GM13976 (cell line): ENCODE measurements around the gene F2RL3.
"Not testable (repeated sequence)": the region's sequence is repeated elsewhere in the genome, so short reads cannot be mapped to it uniquely, and the experiment has no call there.

Experiments
- DNase-seq: peaks from one replicate; pipeline ENCODE4 v3.0.0; 2012; ENCODE audit warnings: low spot score
- in situ Hi-C: fragments of 300-500 bp; cut with MboI; formaldehyde crosslinking; loops from one replicate; pipeline ENCODE4 v1.12.0; 2022; ENCODE audit warnings: low sequenced_read_pairs, mixed read lengths, inconsistent platforms; ENCODE audit not compliant: unreplicated experiment
- TF ChIP-seq, protein P1 (sequence below): IDR thresholded peaks from 2 replicates; pipeline ENCODE4 v1.5.1; 2012; ENCODE audit warnings: borderline replicate concordance, mild to moderate bottlenecking; ENCODE audit not compliant: insufficient read depth; ENCODE audit errors: extremely low read depth, missing control alignments, control extremely low read depth

F2RL3 gene

DNA sequence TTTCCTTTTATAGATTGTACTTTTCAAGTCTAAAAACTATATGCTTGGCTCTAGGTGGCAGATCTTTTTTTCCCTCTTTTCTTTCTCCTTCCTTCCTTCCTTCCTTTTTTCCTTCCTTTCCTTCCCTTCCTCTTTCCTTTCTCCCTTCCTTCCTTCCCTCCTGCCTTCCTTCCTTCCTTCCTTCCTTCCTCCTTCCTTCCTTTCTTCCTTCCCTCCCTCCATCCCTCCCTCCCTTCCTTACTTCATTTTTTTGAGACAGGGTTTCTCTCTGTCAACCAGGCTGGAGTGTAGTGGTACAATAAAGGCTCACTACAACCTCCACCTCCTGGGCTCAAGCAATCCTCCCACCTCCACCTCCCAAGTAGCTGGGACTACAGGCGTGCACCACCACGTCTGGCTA, 48.1 kb downstream of the F2RL3 start:
- in situ Hi-C loops: no loop called here
- no peak for DNase-seq
- TF ChIP-seq, protein P1, sequence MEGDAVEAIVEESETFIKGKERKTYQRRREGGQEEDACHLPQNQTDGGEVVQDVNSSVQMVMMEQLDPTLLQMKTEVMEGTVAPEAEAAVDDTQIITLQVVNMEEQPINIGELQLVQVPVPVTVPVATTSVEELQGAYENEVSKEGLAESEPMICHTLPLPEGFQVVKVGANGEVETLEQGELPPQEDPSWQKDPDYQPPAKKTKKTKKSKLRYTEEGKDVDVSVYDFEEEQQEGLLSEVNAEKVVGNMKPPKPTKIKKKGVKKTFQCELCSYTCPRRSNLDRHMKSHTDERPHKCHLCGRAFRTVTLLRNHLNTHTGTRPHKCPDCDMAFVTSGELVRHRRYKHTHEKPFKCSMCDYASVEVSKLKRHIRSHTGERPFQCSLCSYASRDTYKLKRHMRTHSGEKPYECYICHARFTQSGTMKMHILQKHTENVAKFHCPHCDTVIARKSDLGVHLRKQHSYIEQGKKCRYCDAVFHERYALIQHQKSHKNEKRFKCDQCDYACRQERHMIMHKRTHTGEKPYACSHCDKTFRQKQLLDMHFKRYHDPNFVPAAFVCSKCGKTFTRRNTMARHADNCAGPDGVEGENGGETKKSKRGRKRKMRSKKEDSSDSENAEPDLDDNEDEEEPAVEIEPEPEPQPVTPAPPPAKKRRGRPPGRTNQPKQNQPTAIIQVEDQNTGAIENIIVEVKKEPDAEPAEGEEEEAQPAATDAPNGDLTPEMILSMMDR: no peak

DNA sequence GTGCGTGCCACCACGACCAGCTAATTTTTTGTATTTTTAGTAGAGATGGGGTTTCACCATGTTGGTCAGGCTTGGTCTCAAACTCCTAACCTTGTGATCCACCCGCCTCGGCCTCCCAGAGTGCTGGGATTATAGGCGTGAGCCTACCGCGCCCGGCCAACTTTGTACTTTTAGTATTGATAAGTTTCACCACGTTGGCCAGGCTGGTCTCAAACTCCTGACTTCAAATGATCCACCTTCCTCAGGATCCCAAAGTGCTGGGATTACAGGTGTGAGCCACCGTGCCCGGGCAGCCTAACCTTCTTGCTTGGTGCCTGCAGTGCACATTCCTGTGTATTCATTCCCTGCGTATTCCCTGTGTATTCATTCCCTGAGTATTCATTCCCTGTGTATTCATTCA, 49.0 kb downstream of the F2RL3 start:
- DNase-seq, in situ Hi-C loops: not testable (repeated sequence)

DNA sequence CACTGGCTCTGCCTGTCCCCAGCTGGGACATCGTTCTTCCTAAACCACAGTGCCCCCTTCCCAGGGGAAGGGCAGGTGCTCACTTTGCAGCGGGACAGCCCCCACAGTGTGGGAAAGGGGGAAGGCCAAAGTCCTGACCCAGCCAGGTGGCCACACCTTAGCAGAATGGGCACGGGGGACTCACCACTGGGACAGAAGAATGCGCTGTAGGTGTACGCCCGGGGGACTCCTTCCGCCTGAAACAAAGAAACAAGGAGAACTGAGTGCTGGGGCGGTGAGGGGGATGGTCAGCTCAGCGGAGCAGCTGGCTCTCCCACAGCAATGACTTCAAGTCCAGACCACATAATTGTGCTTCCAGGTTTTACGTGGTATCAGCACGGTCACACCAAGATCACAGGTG, 49.4 kb downstream of the F2RL3 start:
- TF ChIP-seq, protein P1: no peak
- in situ Hi-C loops: no loop called here
- DNase-seq: peak; percentile 5

DNA sequence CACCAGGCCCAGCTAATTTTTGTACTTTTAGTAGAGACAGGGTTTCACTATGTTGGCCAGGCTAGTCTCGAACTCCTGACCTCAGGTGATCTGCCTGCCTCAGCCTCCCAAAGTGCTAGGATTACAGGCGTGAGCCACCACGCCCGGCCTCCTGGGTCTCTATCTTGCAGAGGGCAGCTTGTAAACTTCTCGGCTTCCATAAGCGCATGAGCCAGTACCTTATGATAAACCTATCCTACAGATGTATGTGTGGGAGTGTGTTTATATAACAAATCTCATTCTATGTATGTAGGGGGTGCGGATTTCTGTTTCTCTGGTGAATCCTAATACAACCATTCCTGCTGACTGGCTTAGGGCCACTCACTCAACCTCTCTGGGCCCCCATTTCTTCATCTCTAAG, 51.3 kb downstream of the F2RL3 start:
- DNase-seq, in situ Hi-C loops: not testable (repeated sequence)

DNA sequence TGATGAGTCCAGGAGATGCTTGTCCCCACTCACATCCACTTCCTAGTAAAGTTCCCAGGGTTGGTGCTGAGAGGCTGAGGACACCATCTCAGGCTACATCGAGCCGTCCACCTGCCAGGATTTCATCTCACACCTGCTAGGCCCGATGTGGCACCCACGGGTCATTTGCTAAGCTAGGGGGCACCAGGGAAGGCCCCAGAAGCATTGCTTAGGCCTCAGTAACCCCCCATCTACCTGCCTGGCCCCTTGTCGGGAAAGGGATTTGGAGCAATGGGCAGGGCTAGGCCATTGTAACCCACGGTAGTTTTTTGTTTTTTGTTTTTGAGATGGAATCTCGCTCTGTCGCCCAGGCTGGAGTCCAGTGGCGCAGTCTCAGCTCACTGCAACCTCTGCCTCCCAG, 51.8 kb downstream of the F2RL3 start:
- DNase-seq: no peak
- TF ChIP-seq, protein P1: no peak

More for the DNA sequence above, 51.8 kb downstream of the F2RL3 start:
- in situ Hi-C loops: no loop called here
